K562 (cell line): ENCODE data around the gene AP4S1. TPM values are rescaled to one million over a fixed set of nuclear protein-coding genes. Genes with fewer than 3 reads are reported as not detected.

ENCODE experiments used
- ATAC-seq: fragments of 200-7000 bp; cut with Tn5 transposase; 3 replicates; pipeline ENCODE4 v1.9.1; 2020; ENCODE audit warnings: moderate library complexity
- BruUV-seq: library from RNA; stranded (reverse); fragments of 400-500 nt; replicated peaks from 2 replicates; lab custom pipeline; 2021; lab: Mats Ljungman, UMichigan
- CTCF ChIA-PET: fragments of 300-600 bp; formaldehyde crosslinking; extraction: SDS; loops from one replicate; lab custom pipeline; 2021; ENCODE audit warnings: low intra/inter-chr PET ratio; lab: Yijun Ruan, JAX
- POLR2A ChIA-PET: fragments of 300-600, 350-650 bp; sonication (Branson Sonifier 250); formaldehyde crosslinking; extraction: SDS; loops from one replicate; lab custom pipeline; 2021; ENCODE audit warnings: antibody characterized with exemption, inconsistent platforms; lab: Yijun Ruan, JAX
- DNase-seq, 4 experiments: peaks; one replicate each; pipeline versions ENCODE4 v3.0.0 to v3.0.0-alpha.2; 2011 to 2018; ENCODE audit warnings: low spot score in 3 of 4, mixed read lengths in 3 of 4; ENCODE audit errors: extremely low read depth in 1 of 4
- FAIRE-seq: peaks from 2 replicates; lab custom pipeline; 2011; peaks lifted over from hg19 to GRCh38; lab: Jason Lieb, UNC
- H2AFZ ChIP-seq: 2 replicates; pipeline ENCODE4 v1.6.0; 2011; ENCODE audit warnings: low read depth, low read length, control low read depth, inconsistent platforms
- H3K27ac ChIP-seq: fragments of 200-600 bp; 3 replicates; pipeline ENCODE4 v1.8.0; 2011; ENCODE audit warnings: low read depth, mild to moderate bottlenecking, control low read depth, inconsistent platforms, low read length, moderate library complexity, mixed read lengths; ENCODE audit errors: extremely low read depth
- H3K27me3 ChIP-seq, 2 experiments: fragments of 300-600 bp in 1 of 2; 2 replicates in 1 of 2; 3 replicates in 1 of 2; pipeline versions ENCODE4 v1.6.0 to v1.8.0; 2011; ENCODE audit warnings: inconsistent platforms in 2 of 2, low read length in 2 of 2, mild to moderate bottlenecking in 1 of 2, mixed read lengths in 1 of 2, moderate library complexity in 1 of 2; ENCODE audit not compliant: control insufficient read depth in 2 of 2, insufficient read depth in 2 of 2
- H3K36me3 ChIP-seq: fragments of 300-600 bp; 3 replicates; pipeline ENCODE4 v1.8.0; 2011; ENCODE audit warnings: mild to moderate bottlenecking, low read length, inconsistent platforms; ENCODE audit not compliant: control insufficient read depth, insufficient read depth
- H3K4me1 ChIP-seq, 2 experiments: fragments of 200-600 bp in 1 of 2; replicated peaks in 1 of 2; 2 replicates in 1 of 2; 3 replicates in 1 of 2; pipeline versions ENCODE4 v1.5.1 to v1.8.0; 2011; ENCODE audit warnings: inconsistent platforms in 2 of 2, low read length in 2 of 2, mild to moderate bottlenecking in 1 of 2, mixed read lengths in 1 of 2, moderate library complexity in 1 of 2; ENCODE audit not compliant: control insufficient read depth in 2 of 2, insufficient read depth in 2 of 2
- H3K4me2 ChIP-seq: 2 replicates; pipeline ENCODE4 v1.6.1; 2011; ENCODE audit warnings: low read length, control low read depth, inconsistent platforms, mixed read lengths; ENCODE audit not compliant: insufficient read depth
- H3K4me3 ChIP-seq: fragments of 200-600 bp; sonication (generic), shearing (Covaris generic); 2 replicates; pipeline ENCODE4 v1.5.1; 2016; ENCODE audit warnings: control low read depth, inconsistent platforms
- H3K79me2 ChIP-seq: fragments of 200-600 bp; 3 replicates; pipeline ENCODE4 v1.8.0; 2011; ENCODE audit warnings: low read length, inconsistent platforms; ENCODE audit not compliant: control insufficient read depth, insufficient read depth
- H3K9ac ChIP-seq, 2 experiments: 2 replicates each; pipeline versions ENCODE4 v1.6.0 to v1.6.1; 2011; ENCODE audit warnings: low read depth in 2 of 2, low read length in 2 of 2, control low read depth in 1 of 2, inconsistent platforms in 1 of 2, mild to moderate bottlenecking in 1 of 2, mixed read lengths in 1 of 2; ENCODE audit not compliant: insufficient read depth in 1 of 2
- H3K9me1 ChIP-seq: one replicate; pipeline ENCODE4 v1.6.0; 2011; ENCODE audit warnings: inconsistent platforms, mild to moderate bottlenecking, low read length, moderate library complexity; ENCODE audit not compliant: control insufficient read depth, insufficient read depth
- H3K9me3 ChIP-seq: replicated peaks from 2 replicates; pipeline ENCODE4 v1.5.1; 2011; ENCODE audit warnings: low read depth, low read length, inconsistent platforms; ENCODE audit not compliant: control insufficient read depth, insufficient read depth
- H4K20me1 ChIP-seq: replicated peaks from 2 replicates; pipeline ENCODE4 v1.6.1; 2011; ENCODE audit warnings: low read length, inconsistent platforms, mixed read lengths; ENCODE audit not compliant: control insufficient read depth, insufficient read depth
- MAFK ChIP-seq: IDR thresholded peaks from 2 replicates; pipeline ENCODE4 v1.6.1; 2011; ENCODE audit warnings: low read length, improper control_type of control experiment
- RCOR1 ChIP-seq, 2 experiments: IDR thresholded peaks; 2 replicates each; pipeline ENCODE4 v1.6.1; 2012; ENCODE audit warnings: low read depth in 2 of 2, low read length in 2 of 2, borderline replicate concordance in 1 of 2, improper control_type of control experiment in 1 of 2
- SIN3A ChIP-seq, 2 experiments: fragments of 150-350 bp in 1 of 2; IDR thresholded peaks; 2 replicates each; pipeline ENCODE4 v1.6.1; 2011 to 2016; ENCODE audit warnings: borderline replicate concordance in 2 of 2, low read depth in 2 of 2, low read length in 2 of 2, mild to moderate bottlenecking in 2 of 2, moderate library complexity in 2 of 2; ENCODE audit not compliant: control insufficient read depth in 1 of 2
- TAF1 ChIP-seq: IDR thresholded peaks from 2 replicates; pipeline ENCODE4 v1.6.1; 2011; ENCODE audit warnings: mild to moderate bottlenecking, low read length, moderate library complexity; ENCODE audit not compliant: insufficient read depth, control insufficient read depth, severe bottlenecking; ENCODE audit errors: extremely low read depth
- ZC3H8 ChIP-seq: fragments of 450-650 bp; IDR thresholded peaks from 2 replicates; pipeline ENCODE4 v1.6.1; 2017
- ZKSCAN3 ChIP-seq: fragments of 250-450 bp; sonication (Bioruptor Pico); IDR thresholded peaks from 2 replicates; pipeline ENCODE4 v1.4.0; 2020
- ZNF140 ChIP-seq: fragments of 250-450 bp; sonication (Bioruptor Pico); IDR thresholded peaks from 2 replicates; pipeline ENCODE4 v1.8.0; 2021; ENCODE audit warnings: moderate library complexity, mild to moderate bottlenecking, inconsistent platforms
- ZNF41 ChIP-seq: fragments of 250-450 bp; sonication (Bioruptor Pico); conservative IDR thresholded peaks from 2 replicates; pipeline ENCODE4 v1.4.0; 2020; ENCODE audit warnings: mild to moderate bottlenecking
- ZNF644 ChIP-seq: fragments of 200-800 bp; sonication (Bioruptor generic); IDR thresholded peaks from 2 replicates; pipeline ENCODE4 v1.6.1; 2016; ENCODE audit warnings: low read depth, missing genetic modification characterization, missing compliant biosample characterization
- WGBS: fragments of 100-300 bp; shearing (Covaris generic); methylation state at CpG from one replicate; pipeline ENCODE4 v1.1.6; 2016; ENCODE audit warnings: low coverage, mixed read lengths; ENCODE audit not compliant: insufficient coverage; ENCODE audit errors: missing lambda C conversion rate; 5-methylcytosine and 5-hydroxymethylcytosine counted together
- in situ Hi-C: fragments of 300-500 bp; cut with MboI; formaldehyde crosslinking; loops from 4 replicates; pipeline ENCODE4 v1.15.0; 2018; ENCODE audit warnings: inconsistent platforms, mixed read lengths
- intact Hi-C: fragments of 100-400 bp; cut with micrococcal nuclease; formaldehyde crosslinking; loops from 2 replicates; pipeline ENCODE4 v1.14.2; 2022
- polyA plus RNA-seq, 8 experiments: library from polyadenylated mRNA; depleted of rRNA in 4 of 8; stranded (reverse) in 5 of 8; unstranded in 3 of 8; fragments of >200 nt; fragmentation: Nextera tagmentation in 2 of 8; fragmentation: Illumina TruSeq in 1 of 8; extraction: Ambion mirVana in 2 of 8; extraction: Trizol in 1 of 8; gene quantifications; 2 replicates each; pipeline versions ENCODE4 v1.2.1 to v1.2.3, GENCODE V29; 2011 to 2014; ENCODE audit warnings: inconsistent platforms in 1 of 8, missing spikeins in 1 of 8
- total RNA-seq, 7 experiments: library from RNA; depleted of rRNA in 6 of 7; stranded (reverse); fragments of >200 nt in 6 of 7; fragmentation: Illumina TruSeq in 2 of 7; extraction: Trizol in 2 of 7; gene quantifications; 2 replicates each; pipeline versions ENCODE4 v1.2.1 to v1.2.3, GENCODE V29; 2011 to 2021; ENCODE audit warnings: low replicate concordance in 1 of 7
- TF ChIP-seq, protein P1 (sequence below): fragments of 250-450 bp; sonication (Bioruptor Pico); IDR thresholded peaks from 2 replicates; pipeline ENCODE4 v1.5.0; 2021
- TF ChIP-seq, protein P2 (sequence below): fragments of 250-450 bp; sonication (Bioruptor Pico); IDR thresholded peaks from 2 replicates; pipeline ENCODE4 v1.8.0; 2022; ENCODE audit warnings: moderate library complexity, mild to moderate bottlenecking, inconsistent platforms
- TF ChIP-seq, protein P3 (sequence below): fragments of 450-650 bp; IDR thresholded peaks from 2 replicates; pipeline ENCODE4 v1.6.1; 2016; ENCODE audit warnings: antibody characterized with exemption

The AP4S1 gene
- total and polyA plus RNA-seq, 9 of the 15 experiments (the other 6 are each of a cell fraction or from before 2014, with no cell fraction given) = 3.7 to 7.8 (median 5.9) TPM

DNA sequence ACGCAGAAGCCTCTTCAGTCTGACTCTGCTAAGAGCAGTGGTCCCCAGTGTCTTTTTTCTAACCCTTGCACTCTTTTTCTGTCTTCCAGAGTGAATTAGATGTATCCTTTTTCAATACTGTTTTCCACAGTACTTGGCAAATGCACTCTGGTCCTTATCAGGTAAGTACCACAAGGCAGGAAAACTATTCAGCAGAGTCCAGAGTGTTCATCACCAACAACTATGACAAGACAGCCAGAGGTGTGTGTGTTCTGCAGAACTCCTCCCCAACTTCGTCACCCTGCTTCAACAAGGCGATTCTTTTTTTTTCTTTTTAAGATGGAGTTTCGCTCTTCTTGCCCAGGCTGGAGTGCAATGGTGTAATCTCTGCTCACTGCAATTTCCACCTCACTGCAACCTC is 55.0 kb downstream of the AP4S1 start:
- Histone ChIP-seq H3K36me3 (no peaks in the 10 kb centered on the region; the same call in 2 of the 3 replicates), H3K9ac (no peak overlapping the region), H3K4me1 (peaks cover 0 to 6% of the 10 kb centered on the region in 2 experiments; a peak in 3 of 5 replicates), H3K4me3 (no peak overlapping the region), H3K9me1 (no peaks in the 10 kb centered on the region), H4K20me1 (no peaks in the 10 kb centered on the region), H3K9me3 (no peaks in the 10 kb centered on the region), H3K27me3 (no peaks in the 10 kb centered on the region), H3K27ac (no peak overlapping the region), H2AFZ (peak overlapping the region; percentile 20; the same call in 1 of the 2 replicates), H3K79me2 (no peaks in the 10 kb centered on the region), H3K4me2 (peak overlapping the region; percentile 7; the same call in 1 of the 2 replicates)
- ChIA-PET POLR2A (no interaction called here), CTCF (no interaction called here)
- BruUV-seq = no TSS peak
- TF ChIP-seq SIN3A (IDR thresholded peaks at IDR 0.05; ENCODE audit: borderline replicate concordance in 2 of 2, control insufficient read depth in 1 of 2, low read depth in 2 of 2, low read length in 2 of 2) = no peak
- 0 out of 4 replicates have a peak, but pooled peaks of 1 of the 2 experiments have one; percentile 10 for TF ChIP-seq RCOR1 (IDR thresholded peaks at IDR 0.05; ENCODE audit: borderline replicate concordance in 1 of 2, low read depth in 2 of 2, low read length in 2 of 2)
- peak; percentile 67 for ATAC-seq
- intact Hi-C loops (loop anchor here (5.0 to 10.0 kb wide), 3 partner anchors 173 to 274 kb away; no protein-coding TSS in a partner anchor), in situ Hi-C loops (loop anchor here (5.0 kb wide), 1 partner anchor 98 kb away; no protein-coding TSS in a partner anchor)
- peak; percentile 85 for FAIRE-seq
- 17% methylated on average over 3 of the region's 4 CpGs for WGBS
- DNase-seq = peak in 2 of 4 experiments; percentile 23 to 61

DNA sequence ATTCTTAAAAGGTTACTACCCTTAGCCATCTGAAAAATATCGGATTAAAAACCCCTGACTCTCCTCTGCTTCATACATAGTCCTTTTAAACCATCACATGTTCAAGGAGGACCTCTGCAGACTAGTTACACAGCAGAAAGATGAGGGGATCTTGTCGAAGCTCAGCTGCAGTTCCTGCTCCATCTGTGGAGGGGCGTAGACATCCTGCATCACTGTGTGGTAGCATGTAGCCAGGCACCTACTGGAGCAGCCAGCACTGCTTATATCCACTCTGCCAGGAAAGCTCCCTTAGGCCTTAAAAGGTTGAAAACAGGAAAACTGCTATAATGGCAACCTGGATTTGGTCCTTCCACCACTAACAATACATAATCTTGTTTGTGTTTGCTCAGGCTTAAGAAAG is 58.3 kb downstream of the AP4S1 start:
- intact Hi-C loops = loop anchor here (2.0 to 10.0 kb wide), 4 partner anchors 57 to 271 kb away; partner anchors contain the start of gene STRN3
- TF ChIP-seq, protein P1, sequence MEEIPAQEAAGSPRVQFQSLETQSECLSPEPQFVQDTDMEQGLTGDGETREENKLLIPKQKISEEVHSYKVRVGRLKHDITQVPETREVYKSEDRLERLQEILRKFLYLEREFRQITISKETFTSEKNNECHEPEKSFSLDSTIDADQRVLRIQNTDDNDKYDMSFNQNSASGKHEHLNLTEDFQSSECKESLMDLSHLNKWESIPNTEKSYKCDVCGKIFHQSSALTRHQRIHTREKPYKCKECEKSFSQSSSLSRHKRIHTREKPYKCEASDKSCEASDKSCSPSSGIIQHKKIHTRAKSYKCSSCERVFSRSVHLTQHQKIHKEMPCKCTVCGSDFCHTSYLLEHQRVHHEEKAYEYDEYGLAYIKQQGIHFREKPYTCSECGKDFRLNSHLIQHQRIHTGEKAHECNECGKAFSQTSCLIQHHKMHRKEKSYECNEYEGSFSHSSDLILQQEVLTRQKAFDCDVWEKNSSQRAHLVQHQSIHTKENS (CRISPR knock-in tag) = no peak
- TF ChIP-seq ZNF644 (no peak), MAFK (no peak), ZC3H8 (no peak), ZNF140 (no peak), ZNF41 (CRISPR knock-in tag) (no peak), ZKSCAN3 (CRISPR knock-in tag) (no peak), TAF1 (no peak)
- TF ChIP-seq, protein P2, sequence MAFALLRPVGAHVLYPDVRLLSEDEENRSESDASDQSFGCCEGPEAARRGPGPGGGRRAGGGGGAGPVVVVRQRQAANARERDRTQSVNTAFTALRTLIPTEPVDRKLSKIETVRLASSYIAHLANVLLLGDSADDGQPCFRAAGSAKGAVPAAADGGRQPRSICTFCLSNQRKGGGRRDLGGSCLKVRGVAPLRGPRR = no peak
- TF ChIP-seq, protein P3, sequence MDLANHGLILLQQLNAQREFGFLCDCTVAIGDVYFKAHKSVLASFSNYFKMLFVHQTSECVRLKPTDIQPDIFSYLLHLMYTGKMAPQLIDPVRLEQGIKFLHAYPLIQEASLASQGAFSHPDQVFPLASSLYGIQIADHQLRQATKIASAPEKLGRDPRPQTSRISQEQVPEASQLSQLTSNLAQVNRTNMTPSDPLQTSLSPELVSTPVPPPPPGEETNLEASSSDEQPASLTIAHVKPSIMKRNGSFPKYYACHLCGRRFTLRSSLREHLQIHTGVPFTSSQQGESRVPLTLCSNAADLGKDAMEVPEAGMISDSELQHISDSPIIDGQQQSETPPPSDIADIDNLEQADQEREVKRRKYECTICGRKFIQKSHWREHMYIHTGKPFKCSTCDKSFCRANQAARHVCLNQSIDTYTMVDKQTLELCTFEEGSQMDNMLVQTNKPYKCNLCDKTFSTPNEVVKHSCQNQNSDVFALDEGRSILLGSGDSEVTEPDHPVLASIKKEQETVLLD = no peak

More for the DNA sequence above, 58.3 kb downstream of the AP4S1 start:
- Histone ChIP-seq H2AFZ (no peak overlapping the region), H3K79me2 (no peaks in the 10 kb centered on the region), H3K4me3 (no peak overlapping the region), H3K4me1 (peaks cover 0 to 6% of the 10 kb centered on the region in 2 experiments; a peak in 3 of 5 replicates), H3K27ac (no peak overlapping the region), H3K9ac (no peak overlapping the region), H3K9me3 (no peaks in the 10 kb centered on the region), H3K9me1 (no peaks in the 10 kb centered on the region), H3K36me3 (no peaks in the 10 kb centered on the region), H3K27me3 (no peaks in the 10 kb centered on the region), H4K20me1 (no peaks in the 10 kb centered on the region), H3K4me2 (no peak overlapping the region)
- FAIRE-seq (peak; percentile 51), DNase-seq (no peak), ATAC-seq (no peak)
- no TSS peak for BruUV-seq
- POLR2A ChIA-PET = interaction anchor here (0.6 to 1.0 kb wide), 2 partner anchors 47 to 58 kb away, joined by 3 to 5 read pairs; partner anchors contain the start of genes AP4S1 and STRN3
- 76% methylated on average over 3 of the region's 3 CpGs for WGBS
- CTCF ChIA-PET = no interaction called here
- in situ Hi-C loops = loop anchor here (5.0 kb wide), 1 partner anchor 101 kb away; no protein-coding TSS in a partner anchor
